ENCODE measurements around the gene HS6ST3.

Gene HS6ST3

GRCh38 chr13:96652506-96652905, 562.6 kb downstream of the HS6ST3 start:
- Histone ChIP-seq H3K9me2 (replicated peaks; ENCODE audit: control insufficient read depth, low read length) (no peaks in the 10 kb centered on the region), H3K27me3 (ENCODE audit: control insufficient read depth, low read length) (no peaks in the 10 kb centered on the region), H3K4me3 (ENCODE audit: low read length) (no peak overlapping the region), H3K4me2 (ENCODE audit: low read length) (no peak overlapping the region), H3K36me3 (ENCODE audit: control insufficient read depth, low read length) (no peaks in the 10 kb centered on the region), H3K9me3 (ENCODE audit: control insufficient read depth, insufficient read depth, low read length) (no peaks in the 10 kb centered on the region), H3F3A (ENCODE audit: control insufficient read depth, insufficient read depth) (no peaks in the 10 kb centered on the region), H3K27ac (ENCODE audit: low read depth, low read length) (no peak overlapping the region), H3K79me2 (ENCODE audit: control insufficient read depth, low read length) (no peaks in the 10 kb centered on the region), H4K20me1 (ENCODE audit: control insufficient read depth, insufficient read depth, low read depth, low read length) (no peaks in the 10 kb centered on the region), H3K4me1 (ENCODE audit: control insufficient read depth, low read length) (no peaks in the 10 kb centered on the region)
- no peak for TF ChIP-seq EZH2phosphoT487 (IDR thresholded peaks at IDR 0.05; ENCODE audit: borderline replicate concordance, low read length)
- TF ChIP-seq CTCF (IDR thresholded peaks at IDR 0.05; ENCODE audit: low read depth, low read length, poor library complexity, severe bottlenecking) = no peak

GRCh38 chr13:96661612-96662011, 571.7 kb downstream of the HS6ST3 start:
- Histone ChIP-seq H4K20me1 (ENCODE audit: control insufficient read depth, insufficient read depth, low read depth, low read length) (no peaks in the 10 kb centered on the region), H3K27me3 (ENCODE audit: control insufficient read depth, low read length) (no peaks in the 10 kb centered on the region), H3K9me2 (replicated peaks; ENCODE audit: control insufficient read depth, low read length) (no peaks in the 10 kb centered on the region), H3K9me3 (ENCODE audit: control insufficient read depth, insufficient read depth, low read length) (no peaks in the 10 kb centered on the region), H3K4me1 (ENCODE audit: control insufficient read depth, low read length) (no peaks in the 10 kb centered on the region), H3K79me2 (ENCODE audit: control insufficient read depth, low read length) (no peaks in the 10 kb centered on the region), H3K4me2 (ENCODE audit: low read length) (no peak overlapping the region), H3K4me3 (ENCODE audit: low read length) (no peak overlapping the region), H3F3A (ENCODE audit: control insufficient read depth, insufficient read depth) (no peaks in the 10 kb centered on the region), H3K27ac (ENCODE audit: low read depth, low read length) (no peak overlapping the region), H3K36me3 (ENCODE audit: control insufficient read depth, low read length) (no peaks in the 10 kb centered on the region)
- no peak for TF ChIP-seq CTCF (IDR thresholded peaks at IDR 0.05; ENCODE audit: low read depth, low read length, poor library complexity, severe bottlenecking)
- TF ChIP-seq EZH2phosphoT487 (IDR thresholded peaks at IDR 0.05; ENCODE audit: borderline replicate concordance, low read length) = no peak

- H3K36me3 ChIP-seq (ENCODE audit: control insufficient read depth, low read length) = no peaks in the 10 kb centered on the region
- no peaks in the 10 kb centered on the region for H3F3A ChIP-seq (ENCODE audit: control insufficient read depth, insufficient read depth)
- H3K4me3 ChIP-seq (ENCODE audit: low read length) = no peak overlapping the region
- H3K4me1 ChIP-seq (ENCODE audit: control insufficient read depth, low read length) = no peaks in the 10 kb centered on the region
- no peaks in the 10 kb centered on the region for H3K79me2 ChIP-seq (ENCODE audit: control insufficient read depth, low read length)
- H3K4me2 ChIP-seq (ENCODE audit: low read length) = no peak overlapping the region
- no peaks in the 10 kb centered on the region for H3K9me3 ChIP-seq (ENCODE audit: control insufficient read depth, insufficient read depth, low read length)
- no peaks in the 10 kb centered on the region for H3K9me2 ChIP-seq (replicated peaks; ENCODE audit: control insufficient read depth, low read length)
- H3K27me3 ChIP-seq (ENCODE audit: control insufficient read depth, low read length) = no peaks in the 10 kb centered on the region
- no peak for TF ChIP-seq CTCF (IDR thresholded peaks at IDR 0.05; ENCODE audit: low read depth, low read length, poor library complexity, severe bottlenecking)
- TF ChIP-seq EZH2phosphoT487 (IDR thresholded peaks at IDR 0.05; ENCODE audit: borderline replicate concordance, low read length) = no peak
- no peaks in the 10 kb centered on the region for H4K20me1 ChIP-seq (ENCODE audit: control insufficient read depth, insufficient read depth, low read depth, low read length)
- H3K27ac ChIP-seq (ENCODE audit: low read depth, low read length) = no peak overlapping the region
Measured at GRCh38 chr13:96662036-96662435, 572.1 kb downstream of the HS6ST3 start.

Data from DOHH2 (cell line).